Measurements from ENCODE around the gene SPOP.
"Not testable (repeated sequence)": the region's sequence is repeated elsewhere in the genome, so short reads cannot be mapped to it uniquely, and the experiment has no call there.

The SPOP gene

DNA sequence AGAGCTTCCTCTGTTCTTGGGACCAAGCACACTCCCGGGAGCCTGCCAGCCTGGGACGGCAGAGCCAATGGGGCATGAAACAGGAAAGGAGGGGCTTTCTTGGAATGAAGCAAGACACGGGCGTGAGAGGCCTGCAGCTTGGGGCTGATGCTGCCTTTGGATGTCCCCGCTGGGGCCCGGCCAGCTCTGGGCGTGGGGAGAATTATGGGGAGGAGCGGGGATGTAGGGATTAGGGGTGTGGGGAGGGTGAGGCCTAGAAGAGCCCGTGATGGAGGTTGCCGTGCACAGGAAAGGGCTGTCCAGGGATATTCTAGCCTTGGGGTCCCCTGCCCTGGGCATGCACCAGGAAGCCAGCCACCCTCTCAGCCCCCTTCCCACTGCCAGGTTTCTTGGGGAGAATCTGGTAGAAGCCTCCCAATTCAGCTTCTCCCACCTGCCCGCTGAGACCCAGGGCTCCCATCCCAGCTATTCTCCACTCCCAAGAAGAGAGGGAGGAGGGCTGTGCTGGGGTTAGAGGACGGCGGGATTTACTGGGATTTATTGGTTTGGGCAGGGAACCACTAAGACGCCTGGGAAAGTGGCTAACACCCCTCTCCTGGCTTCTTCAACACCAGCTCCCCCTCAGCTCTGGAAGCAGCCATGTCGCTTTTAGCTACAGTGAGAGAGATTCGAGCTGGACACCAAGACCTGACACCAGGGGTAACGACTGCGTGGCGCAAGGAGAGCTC, 122.2 kb downstream of the SPOP start:
- TF ChIP-seq CTCF (IDR thresholded peaks at IDR 0.05; ENCODE audit: control insufficient read depth, extremely low read depth, insufficient read depth), result no peak
- H3K4me3 ChIP-seq (ENCODE audit: low read depth, low read length), result no peak overlapping the region
- DNase-seq (ENCODE audit: low read depth), result no peak

GRCh38 chr17:49554694-49555494, 123.0 kb downstream of the SPOP start:
- TF ChIP-seq CTCF (IDR thresholded peaks at IDR 0.05; ENCODE audit: control insufficient read depth, extremely low read depth, insufficient read depth), result no peak
- DNase-seq (ENCODE audit: low read depth), result no peak
- no peak overlapping the region for H3K4me3 ChIP-seq (ENCODE audit: low read depth, low read length)

- no peak for DNase-seq (ENCODE audit: low read depth)
- H3K4me3 ChIP-seq (ENCODE audit: low read depth, low read length), result no peak overlapping the region
- no peak for TF ChIP-seq CTCF (IDR thresholded peaks at IDR 0.05; ENCODE audit: control insufficient read depth, extremely low read depth, insufficient read depth)
Measured at GRCh38 chr17:49553676-49554335, 124.1 kb downstream of the SPOP start.

- no peak overlapping the region for H3K4me3 ChIP-seq (ENCODE audit: low read depth, low read length)
- DNase-seq (ENCODE audit: low read depth), result no peak
- no peak for TF ChIP-seq CTCF (IDR thresholded peaks at IDR 0.05; ENCODE audit: control insufficient read depth, extremely low read depth, insufficient read depth)
Measured at GRCh38 chr17:49552070-49552751, 125.7 kb downstream of the SPOP start.

GRCh38 chr17:49551221-49552069, 126.5 kb downstream of the SPOP start:
- no peak overlapping the region for H3K4me3 ChIP-seq (ENCODE audit: low read depth, low read length)
- no peak for TF ChIP-seq CTCF (IDR thresholded peaks at IDR 0.05; ENCODE audit: control insufficient read depth, extremely low read depth, insufficient read depth)
- no peak for DNase-seq (ENCODE audit: low read depth)

GRCh38 chr17:49550764-49551163, 127.1 kb downstream of the SPOP start:
- not testable (repeated sequence) for H3K4me3 ChIP-seq (ENCODE audit: low read depth, low read length)

More at GRCh38 chr17:49550764-49551163, 127.1 kb downstream of the SPOP start:
- not testable (repeated sequence) for DNase-seq (ENCODE audit: low read depth)

Data from LNCaP clone FGC (cell line).